ENCODE data around the gene OR8B8.

- TF ChIP-seq POLR2A (IDR thresholded peaks at IDR 0.05), result no peak
- TF ChIP-seq, protein P1, sequence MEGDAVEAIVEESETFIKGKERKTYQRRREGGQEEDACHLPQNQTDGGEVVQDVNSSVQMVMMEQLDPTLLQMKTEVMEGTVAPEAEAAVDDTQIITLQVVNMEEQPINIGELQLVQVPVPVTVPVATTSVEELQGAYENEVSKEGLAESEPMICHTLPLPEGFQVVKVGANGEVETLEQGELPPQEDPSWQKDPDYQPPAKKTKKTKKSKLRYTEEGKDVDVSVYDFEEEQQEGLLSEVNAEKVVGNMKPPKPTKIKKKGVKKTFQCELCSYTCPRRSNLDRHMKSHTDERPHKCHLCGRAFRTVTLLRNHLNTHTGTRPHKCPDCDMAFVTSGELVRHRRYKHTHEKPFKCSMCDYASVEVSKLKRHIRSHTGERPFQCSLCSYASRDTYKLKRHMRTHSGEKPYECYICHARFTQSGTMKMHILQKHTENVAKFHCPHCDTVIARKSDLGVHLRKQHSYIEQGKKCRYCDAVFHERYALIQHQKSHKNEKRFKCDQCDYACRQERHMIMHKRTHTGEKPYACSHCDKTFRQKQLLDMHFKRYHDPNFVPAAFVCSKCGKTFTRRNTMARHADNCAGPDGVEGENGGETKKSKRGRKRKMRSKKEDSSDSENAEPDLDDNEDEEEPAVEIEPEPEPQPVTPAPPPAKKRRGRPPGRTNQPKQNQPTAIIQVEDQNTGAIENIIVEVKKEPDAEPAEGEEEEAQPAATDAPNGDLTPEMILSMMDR (IDR thresholded peaks at IDR 0.05), result no peak
Measured at GRCh38 chr11:124442442-124442841, 3.1 kb downstream of the OR8B8 start.
